Measurements from ENCODE around the gene RAB44.

Gene RAB44

GRCh38 chr6:36692861-36693702, 4.5 kb upstream of the RAB44 start:
- Histone ChIP-seq H3K36me3 (ENCODE audit: insufficient read depth, low read length) (no peaks in the 10 kb centered on the region), H3K27me3 (ENCODE audit: control insufficient read depth, insufficient read depth, low read length) (no peaks in the 10 kb centered on the region), H3K9ac (ENCODE audit: low read depth, low read length) (no peak overlapping the region), H3K4me2 (ENCODE audit: low read length) (no peak overlapping the region), H3K4me3 (ENCODE audit: low read length) (no peak overlapping the region), H3K9me3 (replicated peaks; ENCODE audit: low read length) (no peaks in the 10 kb centered on the region), H3K4me1 (ENCODE audit: control insufficient read depth, insufficient read depth, low read length) (no peaks in the 10 kb centered on the region)

GRCh38 chr6:36694616-36695015, 3.0 kb upstream of the RAB44 start:
- no peaks in the 10 kb centered on the region for H3K27me3 ChIP-seq (ENCODE audit: control insufficient read depth, insufficient read depth, low read length)
- no peaks in the 10 kb centered on the region for H3K9me3 ChIP-seq (replicated peaks; ENCODE audit: low read length)
- H3K9ac ChIP-seq (ENCODE audit: low read depth, low read length), result no peak overlapping the region
- H3K36me3 ChIP-seq (ENCODE audit: insufficient read depth, low read length), result no peaks in the 10 kb centered on the region
- no peaks in the 10 kb centered on the region for H3K4me1 ChIP-seq (ENCODE audit: control insufficient read depth, insufficient read depth, low read length)
- H3K4me2 ChIP-seq (ENCODE audit: low read length), result no peak overlapping the region
- no peak overlapping the region for H3K4me3 ChIP-seq (ENCODE audit: low read length)

- Histone ChIP-seq H3K36me3 (ENCODE audit: insufficient read depth, low read length) (no peaks in the 10 kb centered on the region), H3K4me1 (ENCODE audit: control insufficient read depth, insufficient read depth, low read length) (no peaks in the 10 kb centered on the region), H3K9me3 (replicated peaks; ENCODE audit: low read length) (no peaks in the 10 kb centered on the region), H3K27me3 (ENCODE audit: control insufficient read depth, insufficient read depth, low read length) (no peaks in the 10 kb centered on the region), H3K9ac (ENCODE audit: low read depth, low read length) (no peak overlapping the region), H3K4me2 (ENCODE audit: low read length) (no peak overlapping the region), H3K4me3 (ENCODE audit: low read length) (no peak overlapping the region)
Observed at GRCh38 chr6:36695414-36695813, 2.2 kb upstream of the RAB44 start.

- Histone ChIP-seq H3K4me2 (ENCODE audit: low read length) (no peak overlapping the region), H3K27me3 (ENCODE audit: control insufficient read depth, insufficient read depth, low read length) (no peaks in the 10 kb centered on the region), H3K36me3 (ENCODE audit: insufficient read depth, low read length) (no peaks in the 10 kb centered on the region), H3K4me1 (ENCODE audit: control insufficient read depth, insufficient read depth, low read length) (peaks cover 12% of the 10 kb centered on the region), H3K9ac (ENCODE audit: low read depth, low read length) (no peak overlapping the region), H3K4me3 (ENCODE audit: low read length) (no peak overlapping the region), H3K9me3 (replicated peaks; ENCODE audit: low read length) (no peaks in the 10 kb centered on the region)
Observed at GRCh38 chr6:36698196-36698595, 570 bp downstream of the RAB44 start.

GRCh38 chr6:36698871-36699271, 1.2 kb downstream of the RAB44 start:
- Histone ChIP-seq H3K4me2 (ENCODE audit: low read length) (no peak overlapping the region), H3K36me3 (ENCODE audit: insufficient read depth, low read length) (no peaks in the 10 kb centered on the region), H3K9ac (ENCODE audit: low read depth, low read length) (no peak overlapping the region), H3K27me3 (ENCODE audit: control insufficient read depth, insufficient read depth, low read length) (no peaks in the 10 kb centered on the region), H3K9me3 (replicated peaks; ENCODE audit: low read length) (no peaks in the 10 kb centered on the region), H3K4me3 (ENCODE audit: low read length) (no peak overlapping the region), H3K4me1 (ENCODE audit: control insufficient read depth, insufficient read depth, low read length) (peaks cover 12% of the 10 kb centered on the region)

GRCh38 chr6:36699348-36699747, 1.7 kb downstream of the RAB44 start:
- H3K27me3 ChIP-seq (ENCODE audit: control insufficient read depth, insufficient read depth, low read length), result no peaks in the 10 kb centered on the region
- H3K4me1 ChIP-seq (ENCODE audit: control insufficient read depth, insufficient read depth, low read length), result peaks cover 12% of the 10 kb centered on the region
- H3K4me3 ChIP-seq (ENCODE audit: low read length), result no peak overlapping the region
- H3K4me2 ChIP-seq (ENCODE audit: low read length), result no peak overlapping the region
- H3K9ac ChIP-seq (ENCODE audit: low read depth, low read length), result no peak overlapping the region
- H3K36me3 ChIP-seq (ENCODE audit: insufficient read depth, low read length), result no peaks in the 10 kb centered on the region
- no peaks in the 10 kb centered on the region for H3K9me3 ChIP-seq (replicated peaks; ENCODE audit: low read length)

GRCh38 chr6:36700071-36700812, 2.6 kb downstream of the RAB44 start:
- no peak overlapping the region for H3K4me3 ChIP-seq (ENCODE audit: low read length)
- H3K27me3 ChIP-seq (ENCODE audit: control insufficient read depth, insufficient read depth, low read length), result no peaks in the 10 kb centered on the region
- no peak overlapping the region for H3K4me2 ChIP-seq (ENCODE audit: low read length)
- no peak overlapping the region for H3K9ac ChIP-seq (ENCODE audit: low read depth, low read length)
- no peaks in the 10 kb centered on the region for H3K36me3 ChIP-seq (ENCODE audit: insufficient read depth, low read length)
- H3K4me1 ChIP-seq (ENCODE audit: control insufficient read depth, insufficient read depth, low read length), result peaks cover 12% of the 10 kb centered on the region
- no peaks in the 10 kb centered on the region for H3K9me3 ChIP-seq (replicated peaks; ENCODE audit: low read length)

- H3K4me3 ChIP-seq (ENCODE audit: low read length), result no peak overlapping the region
- no peak overlapping the region for H3K9ac ChIP-seq (ENCODE audit: low read depth, low read length)
- H3K27me3 ChIP-seq (ENCODE audit: control insufficient read depth, insufficient read depth, low read length), result no peaks in the 10 kb centered on the region
- H3K4me1 ChIP-seq (ENCODE audit: control insufficient read depth, insufficient read depth, low read length), result peaks cover 12% of the 10 kb centered on the region
- H3K4me2 ChIP-seq (ENCODE audit: low read length), result no peak overlapping the region
- H3K9me3 ChIP-seq (replicated peaks; ENCODE audit: low read length), result no peaks in the 10 kb centered on the region
- H3K36me3 ChIP-seq (ENCODE audit: insufficient read depth, low read length), result no peaks in the 10 kb centered on the region
Observed at GRCh38 chr6:36700831-36701230, 3.2 kb downstream of the RAB44 start.

GRCh38 chr6:36701401-36701991, 3.9 kb downstream of the RAB44 start:
- no peaks in the 10 kb centered on the region for H3K9me3 ChIP-seq (replicated peaks; ENCODE audit: low read length)
- H3K4me1 ChIP-seq (ENCODE audit: control insufficient read depth, insufficient read depth, low read length), result peaks cover 12% of the 10 kb centered on the region

GRCh38 chr6:36702656-36703055, 5.0 kb downstream of the RAB44 start:
- Histone ChIP-seq H3K4me2 (ENCODE audit: low read length) (no peak overlapping the region), H3K4me1 (ENCODE audit: control insufficient read depth, insufficient read depth, low read length) (peaks cover 12% of the 10 kb centered on the region), H3K27me3 (ENCODE audit: control insufficient read depth, insufficient read depth, low read length) (no peaks in the 10 kb centered on the region), H3K36me3 (ENCODE audit: insufficient read depth, low read length) (no peaks in the 10 kb centered on the region), H3K9ac (ENCODE audit: low read depth, low read length) (no peak overlapping the region), H3K9me3 (replicated peaks; ENCODE audit: low read length) (no peaks in the 10 kb centered on the region), H3K4me3 (ENCODE audit: low read length) (no peak overlapping the region)

More at GRCh38 chr6:36701401-36701991, 3.9 kb downstream of the RAB44 start:
- Histone ChIP-seq H3K36me3 (ENCODE audit: insufficient read depth, low read length) (no peaks in the 10 kb centered on the region), H3K4me2 (ENCODE audit: low read length) (no peak overlapping the region), H3K27me3 (ENCODE audit: control insufficient read depth, insufficient read depth, low read length) (no peaks in the 10 kb centered on the region), H3K4me3 (ENCODE audit: low read length) (no peak overlapping the region), H3K9ac (ENCODE audit: low read depth, low read length) (no peak overlapping the region)

- Histone ChIP-seq H3K4me3 (ENCODE audit: low read length) (no peak overlapping the region), H3K36me3 (ENCODE audit: insufficient read depth, low read length) (no peaks in the 10 kb centered on the region), H3K9me3 (replicated peaks; ENCODE audit: low read length) (no peaks in the 10 kb centered on the region), H3K4me1 (ENCODE audit: control insufficient read depth, insufficient read depth, low read length) (peaks cover 12% of the 10 kb centered on the region), H3K4me2 (ENCODE audit: low read length) (no peak overlapping the region), H3K9ac (ENCODE audit: low read depth, low read length) (no peak overlapping the region), H3K27me3 (ENCODE audit: control insufficient read depth, insufficient read depth, low read length) (no peaks in the 10 kb centered on the region)
Observed at GRCh38 chr6:36703081-36703606, 5.5 kb downstream of the RAB44 start.

Measured in skeletal muscle satellite cell (primary cell).